OCI-LY1 (cell line): ENCODE measurements around the gene PPIF.

Experiments used
- EZH2 ChIP-seq: fragments of 200-600 bp; sonication (generic), shearing (Covaris generic); IDR thresholded peaks from 2 replicates; pipeline ENCODE4 v1.8.0; 2017; ENCODE audit warnings: borderline replicate concordance, mixed run types, mild to moderate bottlenecking, antibody characterized with exemption, low read length, moderate library complexity, mixed read lengths
- TF ChIP-seq, protein P1 (sequence below): fragments of 200-600 bp; sonication (generic), shearing (Covaris generic); IDR thresholded peaks from 2 replicates; pipeline ENCODE4 v1.5.1; 2017; ENCODE audit warnings: mild to moderate bottlenecking, antibody characterized with exemption, low read length, moderate library complexity, mixed read lengths

DNA sequence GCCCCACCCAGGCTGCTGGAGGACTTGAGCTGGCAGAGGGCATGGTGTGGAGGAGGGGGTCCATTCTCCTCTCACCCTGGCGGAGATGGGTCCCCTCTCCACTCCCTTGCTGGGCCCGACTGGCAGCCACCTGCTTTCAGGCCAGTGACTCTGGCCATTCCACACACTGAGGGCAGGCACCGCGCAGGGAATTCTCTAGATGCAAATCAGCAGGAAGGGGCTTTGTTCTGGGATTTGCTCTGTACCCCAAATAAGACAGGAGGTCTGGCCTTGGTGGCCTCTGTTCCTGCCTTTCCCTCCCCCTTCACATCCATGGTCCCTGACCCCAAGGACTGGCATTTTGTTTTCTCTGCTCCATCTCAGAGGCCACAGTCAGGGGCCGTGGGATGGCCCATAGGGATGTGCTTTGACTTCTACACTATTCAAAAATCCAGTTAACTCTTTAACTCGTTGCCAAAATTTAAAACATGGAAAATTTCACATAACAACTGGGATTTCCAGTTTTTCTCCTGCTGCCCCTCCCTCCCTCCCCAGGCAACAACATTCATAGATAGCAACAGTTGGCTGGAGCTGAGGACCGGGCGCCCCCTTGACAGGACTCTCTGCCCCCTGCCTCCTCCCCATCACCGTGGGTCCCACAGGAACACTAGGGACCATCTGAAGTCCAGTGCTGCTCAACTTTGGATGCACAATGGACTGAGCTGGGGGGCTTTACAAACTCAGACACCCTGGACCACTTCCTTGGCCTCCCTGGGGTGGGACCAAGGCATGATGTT, 33.9 kb downstream of the PPIF start:
- TF ChIP-seq, protein P1, sequence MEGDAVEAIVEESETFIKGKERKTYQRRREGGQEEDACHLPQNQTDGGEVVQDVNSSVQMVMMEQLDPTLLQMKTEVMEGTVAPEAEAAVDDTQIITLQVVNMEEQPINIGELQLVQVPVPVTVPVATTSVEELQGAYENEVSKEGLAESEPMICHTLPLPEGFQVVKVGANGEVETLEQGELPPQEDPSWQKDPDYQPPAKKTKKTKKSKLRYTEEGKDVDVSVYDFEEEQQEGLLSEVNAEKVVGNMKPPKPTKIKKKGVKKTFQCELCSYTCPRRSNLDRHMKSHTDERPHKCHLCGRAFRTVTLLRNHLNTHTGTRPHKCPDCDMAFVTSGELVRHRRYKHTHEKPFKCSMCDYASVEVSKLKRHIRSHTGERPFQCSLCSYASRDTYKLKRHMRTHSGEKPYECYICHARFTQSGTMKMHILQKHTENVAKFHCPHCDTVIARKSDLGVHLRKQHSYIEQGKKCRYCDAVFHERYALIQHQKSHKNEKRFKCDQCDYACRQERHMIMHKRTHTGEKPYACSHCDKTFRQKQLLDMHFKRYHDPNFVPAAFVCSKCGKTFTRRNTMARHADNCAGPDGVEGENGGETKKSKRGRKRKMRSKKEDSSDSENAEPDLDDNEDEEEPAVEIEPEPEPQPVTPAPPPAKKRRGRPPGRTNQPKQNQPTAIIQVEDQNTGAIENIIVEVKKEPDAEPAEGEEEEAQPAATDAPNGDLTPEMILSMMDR, result no peak
- TF ChIP-seq EZH2, result no peak
